Measurements from ENCODE around the gene RGS7.
"Not testable (repeated sequence)": the region's sequence is repeated elsewhere in the genome, so short reads cannot be mapped to it uniquely, and the experiment has no call there.

The RGS7 gene

DNA sequence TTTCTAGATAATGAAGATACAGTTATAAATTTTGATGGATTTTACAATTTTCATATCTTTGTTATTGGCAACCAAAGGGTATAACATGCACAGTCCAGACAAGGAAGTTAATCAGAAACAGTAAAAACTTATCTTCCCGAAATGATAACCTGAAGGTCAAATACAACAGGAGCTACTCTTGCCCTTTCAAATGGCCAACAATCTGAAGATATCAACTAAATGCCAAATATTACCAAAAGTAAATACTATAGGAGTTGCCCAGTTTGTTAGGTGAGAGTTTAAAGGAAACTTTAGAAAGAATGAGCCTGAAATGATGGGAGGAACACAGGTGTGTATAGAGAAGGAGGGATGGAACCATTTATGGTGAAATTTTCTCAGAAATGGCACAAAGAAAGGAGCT, 153.2 kb downstream of the RGS7 start:
- no peak for DNase-seq

DNA sequence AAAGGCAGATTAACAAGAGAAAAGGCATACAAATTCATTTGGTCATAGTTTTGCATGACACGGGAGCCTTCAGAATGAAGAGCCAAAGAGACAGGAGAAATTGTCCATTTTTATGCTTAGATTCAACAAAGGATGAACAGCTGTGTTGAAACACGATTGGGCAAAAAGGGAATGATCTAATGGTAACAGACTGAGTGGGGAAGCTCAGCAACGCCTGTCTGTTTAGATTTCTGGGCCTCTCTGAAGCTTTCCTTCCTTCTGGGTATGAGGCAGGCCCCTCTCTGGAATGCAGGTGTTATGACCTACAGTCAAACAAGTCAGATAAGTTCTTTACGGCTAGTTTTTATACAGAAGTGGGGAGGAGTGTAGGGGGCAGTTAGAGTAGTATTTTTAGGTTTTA, 154.6 kb downstream of the RGS7 start:
- DNase-seq: no peak

DNA sequence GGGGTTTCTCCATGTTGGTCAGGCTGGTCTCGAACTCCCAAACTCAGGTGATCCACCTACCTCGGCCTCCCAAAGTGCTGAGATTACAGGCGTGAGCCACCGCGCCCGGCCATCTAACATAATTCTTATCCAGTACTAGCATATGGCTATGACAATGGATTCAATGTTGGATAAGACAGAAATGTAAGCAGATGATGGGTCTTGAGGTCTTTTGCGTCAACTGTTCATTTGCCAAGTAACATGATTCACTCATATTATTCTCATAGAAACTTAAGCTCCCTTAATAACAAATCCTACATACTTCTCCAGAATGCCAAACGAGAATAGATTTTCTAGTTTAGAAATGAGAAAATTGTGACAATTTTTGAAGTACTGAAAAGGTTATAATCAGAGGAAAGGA, 170.3 kb downstream of the RGS7 start:
- DNase-seq: no peak

DNA sequence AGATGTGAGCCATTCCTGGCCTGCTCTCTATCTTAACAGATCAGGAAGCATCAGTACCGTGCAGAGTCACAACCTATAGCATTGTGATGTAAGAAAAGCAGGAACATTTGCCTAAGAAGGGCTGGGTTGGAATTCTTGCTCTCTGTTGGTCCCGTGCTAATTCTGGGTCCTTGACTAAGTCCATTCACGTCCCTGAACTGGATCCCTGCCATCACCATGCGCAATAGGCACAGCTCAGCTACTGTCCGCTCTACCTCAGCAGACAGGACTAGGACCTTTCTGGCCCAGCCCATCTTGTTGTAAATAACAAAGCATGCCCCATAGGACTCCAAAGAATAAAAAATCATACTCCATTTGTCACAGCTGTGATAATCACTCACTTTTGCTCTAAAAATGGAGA, 175.0 kb downstream of the RGS7 start:
- no peak for DNase-seq

DNA sequence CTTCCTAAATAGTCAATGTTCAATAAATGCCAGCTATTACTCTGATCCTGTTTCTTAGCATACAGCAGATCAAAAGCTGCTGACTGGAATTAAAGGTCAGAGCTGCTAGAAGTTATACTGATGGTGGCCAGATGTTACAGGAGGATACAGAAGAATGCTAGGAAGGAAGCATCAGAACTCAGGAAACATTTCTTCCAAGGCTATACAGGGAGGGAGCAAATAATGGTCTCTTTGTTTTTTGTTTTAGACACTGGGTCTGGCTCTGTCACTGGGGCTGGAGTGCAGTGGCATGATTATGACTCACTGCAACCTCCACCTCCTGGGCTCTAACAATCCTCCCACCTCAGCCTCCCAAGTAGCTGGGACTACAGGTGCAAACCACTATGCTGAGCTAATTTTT, 175.5 kb downstream of the RGS7 start:
- no peak for DNase-seq

DNA sequence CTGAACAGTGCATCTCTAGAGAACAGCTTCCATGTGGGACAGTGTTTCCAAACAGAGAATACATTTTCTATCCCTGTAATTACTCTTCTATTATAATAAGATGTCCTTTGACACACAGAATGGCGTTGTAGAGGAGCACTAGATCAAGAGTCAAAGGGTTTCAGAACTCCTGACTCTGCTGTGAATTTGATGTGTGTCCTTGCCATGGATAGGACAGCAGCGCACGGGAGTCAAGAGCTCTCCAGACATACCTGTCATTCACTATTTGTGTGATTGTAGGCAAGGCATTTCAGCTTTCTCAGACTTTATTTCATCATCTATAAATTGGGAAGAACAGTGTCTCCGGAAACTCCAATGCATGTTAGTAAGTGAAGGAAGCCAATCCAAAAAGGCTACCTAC, 176.4 kb downstream of the RGS7 start:
- no peak for DNase-seq

DNA sequence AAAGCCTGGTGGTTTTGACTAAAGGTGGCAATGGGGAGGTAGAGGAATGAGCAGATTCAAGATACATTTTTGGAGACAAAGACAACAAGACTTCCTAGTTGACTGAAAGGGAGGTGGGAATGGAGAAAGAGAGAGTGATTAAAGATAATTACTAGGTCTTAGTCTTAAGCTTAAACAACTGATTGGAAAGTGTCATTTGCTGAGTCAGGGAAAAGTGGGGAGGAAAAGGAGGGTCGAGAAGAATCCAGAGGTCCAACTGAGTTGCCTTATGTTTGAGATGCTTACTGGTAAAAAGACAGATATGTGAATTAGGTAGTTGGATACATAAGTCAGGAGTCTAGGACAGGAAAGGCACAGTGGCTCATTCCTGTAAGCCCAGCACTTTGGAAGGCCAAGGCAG, 179.3 kb downstream of the RGS7 start:
- no peak for DNase-seq

DNA sequence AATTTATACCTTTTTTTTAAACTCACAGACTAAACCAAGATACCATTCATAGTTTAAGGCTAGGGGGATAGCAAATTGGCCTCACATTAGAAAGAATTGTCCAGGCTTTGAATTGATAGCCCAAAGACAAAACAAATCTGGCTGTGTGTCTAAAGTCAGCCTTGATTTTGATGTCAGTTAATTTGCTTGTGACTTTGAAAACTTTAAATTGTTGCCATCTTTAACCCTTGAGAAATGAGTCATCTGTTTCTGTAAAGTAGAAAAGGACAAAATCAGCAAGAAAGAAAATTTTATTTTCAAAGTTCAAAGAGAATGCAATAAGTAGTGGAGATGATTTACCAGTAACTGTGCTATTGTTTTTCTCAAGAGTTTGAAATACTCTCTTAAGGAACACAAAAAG, 184.5 kb downstream of the RGS7 start:
- no peak for DNase-seq

DNA sequence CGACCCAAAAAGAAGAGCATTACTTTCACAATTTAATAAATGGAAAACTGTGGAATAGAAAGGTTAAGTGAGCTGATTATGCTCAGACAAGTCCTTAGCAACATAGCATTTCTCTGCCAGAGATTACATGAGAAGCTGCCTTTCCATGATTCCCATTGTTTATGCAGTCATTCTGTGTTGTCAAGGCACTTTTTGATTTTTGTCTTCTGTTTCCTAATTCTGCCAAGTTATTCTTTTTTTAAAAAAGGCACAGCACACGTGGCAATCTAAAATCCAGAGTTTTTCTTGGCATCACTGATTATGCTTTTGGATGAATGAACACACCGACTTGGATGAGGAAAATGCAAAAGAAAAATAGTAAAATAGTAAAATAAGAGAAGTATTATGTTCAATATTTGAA, 185.0 kb downstream of the RGS7 start:
- DNase-seq: no peak

DNA sequence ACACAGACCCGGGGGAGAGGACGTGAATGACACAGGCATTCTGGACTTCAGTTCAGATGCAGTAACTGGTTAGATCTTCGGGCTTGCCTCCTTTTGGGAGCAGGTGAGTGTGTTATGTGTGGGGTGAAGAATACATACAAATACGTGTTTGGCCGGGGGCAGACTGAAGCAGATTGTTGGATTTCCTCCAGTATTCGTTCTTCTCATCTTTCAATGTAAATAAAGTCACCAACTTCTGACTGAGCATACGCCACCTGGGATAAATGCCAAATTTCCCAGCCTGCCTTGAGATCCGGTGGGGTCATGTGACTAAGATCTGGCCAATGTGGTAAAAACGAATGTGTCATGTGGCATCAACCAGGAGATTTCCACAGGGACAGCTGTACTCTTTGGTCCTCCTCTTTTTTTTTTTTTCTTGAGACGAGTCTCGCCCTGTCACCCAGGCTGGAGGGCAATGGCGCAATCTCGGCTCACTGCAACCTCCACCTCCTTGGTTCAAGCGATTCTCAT, 189.8 kb downstream of the RGS7 start:
- DNase-seq: no peak

DNA sequence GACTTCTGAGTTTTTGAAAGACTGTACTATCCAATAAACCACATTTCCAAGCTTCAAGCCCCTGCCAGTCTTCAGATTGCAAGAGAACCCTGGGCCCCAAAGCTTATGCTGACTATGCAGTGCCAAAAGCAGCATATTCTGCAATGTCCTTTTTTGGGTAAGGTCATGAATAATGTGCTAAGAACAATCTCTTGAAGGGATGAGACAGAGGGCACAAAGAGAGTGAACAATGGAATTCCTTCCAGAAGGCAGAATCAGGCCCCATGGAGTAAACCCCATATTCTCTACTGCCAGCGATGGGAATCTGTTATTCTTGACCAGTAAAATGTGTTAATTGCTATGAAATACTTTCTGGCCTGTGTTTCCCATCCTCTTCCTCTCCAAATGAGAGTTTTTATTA, 190.4 kb downstream of the RGS7 start:
- no peak for DNase-seq

DNA sequence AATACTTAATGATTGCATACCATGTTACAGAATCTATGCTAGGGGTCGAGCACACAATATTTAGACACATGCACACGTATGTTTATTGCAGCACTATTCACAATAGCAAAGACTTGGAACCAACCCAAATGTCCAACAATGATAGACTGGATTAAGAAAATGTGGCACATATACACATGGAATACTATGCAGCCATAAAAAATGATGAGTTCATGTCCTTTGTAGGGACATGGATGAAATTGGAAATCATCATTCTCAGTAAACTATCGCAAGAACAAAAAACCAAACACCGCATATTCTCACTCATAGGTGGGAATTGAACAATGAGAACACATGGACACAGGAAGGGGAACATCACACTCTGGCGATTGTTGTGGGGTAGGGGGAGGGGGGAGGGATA, 191.7 kb downstream of the RGS7 start:
- DNase-seq: not testable (repeated sequence)

DNA sequence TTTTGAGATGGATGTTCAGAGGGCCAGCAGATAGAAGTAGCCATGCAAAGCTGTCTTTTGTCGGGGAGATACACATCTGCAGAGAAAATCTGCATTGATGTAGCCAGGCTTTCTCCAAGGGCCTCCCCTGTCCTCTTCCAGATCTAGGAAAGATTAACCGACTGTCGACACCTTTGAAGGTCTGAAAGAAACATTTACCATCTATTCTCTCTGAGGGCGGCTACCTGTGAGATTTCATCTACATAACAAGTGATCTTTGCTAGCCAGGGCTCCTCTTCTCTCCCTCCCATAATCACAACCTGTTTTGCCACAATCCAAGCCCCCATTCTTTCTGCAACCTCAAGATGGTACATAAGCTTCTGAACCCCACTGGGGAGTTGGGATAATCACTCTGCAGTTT, 193.6 kb downstream of the RGS7 start:
- DNase-seq: no peak

DNA sequence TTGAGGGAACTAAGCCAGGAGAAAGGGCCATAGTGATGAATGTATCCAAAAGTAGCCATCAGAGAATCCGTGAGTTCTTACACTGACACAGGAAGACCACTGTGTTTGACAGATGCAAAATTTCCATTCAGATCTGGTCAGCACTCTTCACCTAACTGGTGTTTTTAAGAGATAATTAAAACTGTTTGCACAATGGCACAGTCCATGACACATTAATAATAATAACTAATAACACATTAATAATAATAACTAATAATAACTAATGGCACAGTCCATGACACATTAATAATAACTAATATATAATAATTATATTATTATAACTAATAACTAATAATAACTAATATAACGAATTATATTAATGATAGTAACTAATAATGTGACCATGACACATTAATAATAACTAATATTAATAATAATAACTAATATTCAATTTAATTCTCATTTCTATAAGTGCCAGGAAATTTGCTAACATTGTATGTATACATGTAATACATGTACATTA, 195.8 kb downstream of the RGS7 start:
- no peak for DNase-seq

DNA sequence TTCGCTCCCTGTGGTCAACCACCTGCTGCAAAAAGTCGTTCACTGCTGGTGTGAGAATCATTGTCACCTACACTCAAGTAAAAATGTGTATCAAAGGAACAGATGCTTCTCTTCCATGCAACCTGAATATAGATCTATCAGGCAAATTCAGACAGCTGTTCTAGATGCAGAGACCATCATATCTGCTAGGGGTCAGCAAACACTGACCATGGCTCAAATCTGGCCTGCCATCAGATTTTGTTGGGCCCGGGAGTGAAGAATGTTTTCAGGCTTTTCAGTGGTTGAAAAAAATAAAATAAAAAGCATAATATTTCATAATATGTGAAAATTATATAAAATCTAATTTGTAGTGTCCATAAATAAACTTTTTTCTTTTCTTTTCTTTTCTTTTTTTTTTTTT, 199.6 kb downstream of the RGS7 start:
- no peak for DNase-seq

DNA sequence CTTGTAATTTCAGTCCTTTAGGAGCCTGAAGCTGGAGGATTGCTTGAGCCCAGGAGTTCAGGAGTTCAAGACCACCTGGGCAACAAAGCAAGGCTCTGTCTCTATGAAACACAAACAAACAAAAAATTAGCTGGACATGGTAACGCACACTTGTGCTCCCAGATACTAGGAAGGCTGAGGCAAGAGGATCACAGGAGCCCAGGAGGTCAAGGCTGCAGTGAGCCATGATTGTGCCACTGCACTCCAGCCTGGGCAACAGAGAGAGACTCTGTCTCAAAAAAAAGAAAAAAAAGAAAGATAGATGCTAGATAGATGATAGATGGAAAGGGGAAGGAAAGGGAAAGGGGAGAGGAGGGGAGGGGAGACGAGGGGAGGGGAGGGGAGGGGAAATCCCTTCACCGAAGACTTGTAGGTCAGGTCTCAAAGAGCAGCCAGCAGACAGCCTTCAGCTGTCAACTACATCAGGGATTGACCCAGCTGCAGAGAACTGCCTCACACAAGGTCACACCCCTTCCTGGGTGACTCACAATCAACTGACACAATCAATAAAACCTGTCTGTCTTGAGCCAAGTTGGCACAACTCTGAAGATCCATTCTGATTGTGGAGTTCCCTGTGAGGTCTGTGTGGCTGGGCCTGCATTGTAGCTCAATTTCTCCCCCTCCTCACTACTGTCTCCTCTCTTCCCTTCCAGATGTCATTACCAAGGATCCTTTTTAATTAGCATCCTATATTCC, 200.6 kb downstream of the RGS7 start:
- DNase-seq: no peak

DNA sequence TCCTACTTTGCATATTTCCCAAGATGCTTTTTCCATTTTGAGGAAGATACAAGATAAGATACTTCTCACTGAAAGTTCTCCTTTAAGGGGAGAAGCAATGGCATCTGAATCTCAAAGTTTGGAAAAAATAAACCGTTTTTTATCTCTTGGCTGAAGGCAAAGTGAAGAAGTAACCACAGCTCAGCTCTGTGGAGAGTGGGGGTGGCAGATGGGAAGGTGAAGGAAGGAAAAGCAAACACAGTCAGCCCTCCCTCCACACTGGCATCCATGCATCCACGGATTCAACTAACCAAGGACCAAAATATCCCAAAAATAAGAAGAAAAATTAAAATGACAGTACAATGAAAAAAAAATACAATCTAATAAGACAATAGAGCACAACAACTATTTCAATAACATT, 211.1 kb downstream of the RGS7 start:
- no peak for DNase-seq

DNA sequence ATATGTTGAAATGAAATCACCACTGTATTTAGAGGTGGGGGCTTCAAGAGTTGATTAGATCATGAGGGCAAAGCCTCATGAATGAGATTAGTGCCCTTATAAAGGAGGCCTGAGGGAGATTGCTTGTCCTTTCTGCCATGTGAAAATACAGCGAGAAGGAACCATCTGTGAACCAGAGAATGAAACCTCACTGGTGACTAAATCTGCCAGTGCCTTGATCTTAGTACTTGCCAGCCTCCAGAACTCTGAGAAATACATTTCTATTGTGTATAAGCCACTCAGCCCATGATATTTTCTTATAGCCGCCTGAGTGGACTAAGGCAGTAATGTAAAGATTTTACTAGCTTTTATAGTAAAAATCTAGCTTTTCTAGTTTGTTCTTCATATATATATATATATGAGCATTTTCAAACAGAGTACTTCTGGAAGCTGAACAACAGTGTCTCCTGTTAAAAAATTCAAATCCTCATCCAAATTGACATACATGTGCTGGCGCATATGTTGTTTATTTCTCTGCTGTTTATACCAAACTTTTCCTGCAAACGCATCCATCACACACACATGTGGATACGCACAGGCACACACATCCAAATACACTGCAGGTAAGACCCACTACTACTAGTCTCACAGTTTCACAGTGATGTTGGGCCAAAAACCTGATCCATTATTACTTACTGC, 213.1 kb downstream of the RGS7 start:
- no peak for DNase-seq

DNA sequence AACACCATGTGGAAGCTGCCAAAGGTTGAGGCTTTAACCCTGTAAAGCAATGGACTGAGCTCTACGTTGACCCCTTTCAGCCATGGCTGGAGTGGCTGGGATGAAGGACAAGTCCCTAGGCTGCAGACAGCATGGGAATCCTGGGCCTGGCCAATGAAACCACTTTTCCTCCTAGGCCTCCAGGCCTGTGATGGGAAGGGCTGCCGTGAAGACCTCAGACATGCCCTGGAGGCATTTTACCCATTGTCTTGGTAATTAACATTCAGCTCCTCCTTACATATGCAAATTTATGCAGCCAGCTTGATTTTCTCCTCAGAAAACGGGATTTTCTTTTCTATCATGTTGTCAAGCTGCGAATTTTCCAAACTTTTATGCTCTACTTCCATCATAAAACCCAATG, 214.5 kb downstream of the RGS7 start:
- no peak for DNase-seq

DNA sequence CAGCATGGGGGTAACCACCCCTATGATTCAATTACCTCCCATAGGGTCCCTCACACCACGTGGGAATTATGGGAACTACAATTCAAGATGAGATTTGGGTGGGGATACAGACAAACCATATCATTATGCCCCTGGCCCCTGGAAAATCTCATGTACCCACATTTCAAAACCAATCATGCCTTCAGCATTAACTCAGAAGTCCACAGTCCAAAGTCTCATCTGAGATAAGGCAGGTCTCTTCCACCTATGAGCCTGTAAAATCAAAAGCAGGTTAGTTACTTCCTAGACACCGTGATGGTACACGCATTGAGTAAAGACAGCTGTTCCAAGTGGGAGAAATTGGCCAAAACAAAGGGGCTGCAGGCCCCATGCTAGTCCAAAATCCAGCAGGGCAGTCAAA, 215.4 kb downstream of the RGS7 start:
- not testable (repeated sequence) for DNase-seq

DNA sequence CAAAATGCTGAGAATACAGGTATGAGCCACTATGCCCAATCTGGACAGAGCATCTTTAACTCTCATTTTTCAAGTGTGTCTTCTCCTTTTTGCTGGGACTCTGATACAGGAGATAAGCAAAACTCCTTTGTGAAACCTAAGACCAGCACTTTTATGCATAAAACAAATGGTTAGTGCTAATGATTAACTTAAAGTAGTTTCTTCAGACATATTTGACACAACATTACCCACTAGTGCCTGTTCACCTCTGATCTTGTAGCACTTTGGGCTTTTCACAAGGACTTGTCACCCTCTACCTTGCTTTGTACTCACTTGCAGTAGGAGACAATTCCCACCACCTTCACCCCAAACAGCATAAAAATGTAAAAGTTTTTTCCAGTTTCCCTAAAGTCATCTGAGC, 216.3 kb downstream of the RGS7 start:
- no peak for DNase-seq

DNA sequence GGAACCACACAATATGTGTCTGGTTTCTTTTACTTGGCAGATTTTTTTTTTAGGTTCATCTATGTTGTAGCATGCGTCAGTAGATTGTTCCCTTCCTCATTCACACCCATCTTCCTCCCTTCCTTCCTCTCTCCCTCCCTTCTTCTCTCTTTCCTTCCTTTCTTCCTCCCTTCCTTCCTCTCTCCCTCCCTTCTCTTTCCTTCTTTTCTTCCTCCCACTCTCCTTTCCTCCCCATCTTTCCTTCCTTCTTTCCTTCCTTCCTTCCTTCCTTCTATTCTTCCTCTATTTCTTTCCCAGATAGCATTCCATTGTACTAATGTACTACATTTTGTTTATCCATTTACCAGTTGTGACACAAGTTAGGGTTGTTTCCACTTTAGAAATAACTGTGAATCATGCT, 218.0 kb downstream of the RGS7 start:
- DNase-seq: no peak

DNA sequence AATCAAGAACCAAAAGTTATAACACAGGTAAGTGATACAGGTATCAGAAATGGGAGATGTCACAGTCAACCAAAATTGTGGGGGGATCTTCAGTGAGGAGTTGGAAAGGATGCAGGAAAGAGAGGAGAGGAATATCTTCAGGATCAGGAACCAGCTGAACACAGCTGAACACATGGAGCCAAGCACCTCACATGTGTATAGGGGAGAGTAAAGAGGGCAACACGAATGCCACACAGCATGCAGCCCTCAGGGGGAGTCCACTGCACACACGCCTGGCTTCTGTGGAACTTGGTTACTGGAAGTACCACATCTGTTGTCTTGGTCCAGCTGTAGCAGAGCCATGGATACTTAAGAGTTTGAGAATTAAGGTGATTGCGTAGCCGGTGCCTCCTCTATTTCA, 218.8 kb downstream of the RGS7 start:
- no peak for DNase-seq

DNA sequence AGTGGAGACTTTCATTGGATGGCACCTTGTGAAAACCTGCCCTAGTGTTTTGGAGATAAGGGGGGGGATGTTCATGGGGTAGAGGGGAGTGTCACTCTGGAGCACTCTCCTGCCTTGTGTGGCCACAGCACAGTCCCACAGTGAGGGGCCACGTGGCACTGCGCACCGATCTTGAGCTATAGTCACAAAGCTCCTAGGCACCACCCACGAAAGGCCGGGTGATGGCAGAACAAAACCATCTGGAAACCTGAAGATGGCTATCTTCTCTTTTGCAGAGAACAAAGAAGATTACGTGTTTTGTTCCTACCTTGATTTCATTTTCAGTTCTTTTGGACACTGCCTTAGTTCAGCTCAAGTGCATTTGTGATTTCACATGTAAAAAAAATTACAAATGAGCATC, 220.6 kb downstream of the RGS7 start:
- DNase-seq: no peak

All from CD4-positive, alpha-beta T cell treated with Interleukin-4 for 1 hour (primary cell).